GM18858 (cell line): ENCODE measurements around the gene LY86.
"Not testable (repeated sequence)": the region's sequence is repeated elsewhere in the genome, so short reads cannot be mapped to it uniquely, and the experiment has no call there.

Experiments used
- ATAC-seq: cut with Tn5 transposase; IDR thresholded peaks from one replicate; pipeline ENCODE4 v1.9.1; 2021; ENCODE audit not compliant: unreplicated experiment

LY86 gene

DNA sequence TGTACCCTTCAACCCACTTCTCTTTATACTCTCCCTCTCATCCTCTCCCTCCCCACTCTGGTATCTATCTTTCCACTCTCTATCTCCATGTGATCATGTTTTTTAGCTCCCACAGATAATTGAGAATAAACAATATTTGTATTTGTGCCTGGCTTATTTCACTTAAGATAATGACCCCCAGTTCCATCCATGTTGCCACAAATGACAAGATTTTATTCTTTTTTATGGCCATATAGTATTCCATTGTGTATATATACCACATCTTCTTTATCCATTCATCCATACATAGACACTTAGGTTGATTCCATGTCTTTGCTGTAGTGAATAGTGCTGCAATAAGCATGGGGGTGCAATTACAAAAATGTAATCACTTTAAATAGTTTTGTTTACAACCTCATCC lies 62.3 kb downstream of the LY86 start:
- ATAC-seq, result no peak

DNA sequence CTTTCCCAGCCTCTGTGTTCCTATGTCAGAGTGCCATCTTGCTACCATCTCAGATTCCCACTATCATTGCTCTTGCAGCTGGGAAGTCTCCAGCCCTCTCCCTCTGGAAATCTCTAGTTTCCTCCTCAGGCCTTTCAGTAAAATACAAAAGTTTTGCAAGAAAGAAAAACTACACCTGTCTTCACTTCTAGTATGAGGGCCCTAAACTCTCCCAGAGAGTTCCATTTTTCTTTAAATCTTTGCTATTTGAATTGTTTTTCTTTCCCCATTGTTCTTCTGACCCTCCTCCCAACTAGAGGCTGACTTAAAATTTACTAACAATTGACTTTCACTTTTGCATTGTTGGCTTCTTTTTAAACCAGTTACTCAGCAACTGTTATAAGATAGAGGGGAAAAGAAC lies 62.8 kb downstream of the LY86 start:
- no peak for ATAC-seq

DNA sequence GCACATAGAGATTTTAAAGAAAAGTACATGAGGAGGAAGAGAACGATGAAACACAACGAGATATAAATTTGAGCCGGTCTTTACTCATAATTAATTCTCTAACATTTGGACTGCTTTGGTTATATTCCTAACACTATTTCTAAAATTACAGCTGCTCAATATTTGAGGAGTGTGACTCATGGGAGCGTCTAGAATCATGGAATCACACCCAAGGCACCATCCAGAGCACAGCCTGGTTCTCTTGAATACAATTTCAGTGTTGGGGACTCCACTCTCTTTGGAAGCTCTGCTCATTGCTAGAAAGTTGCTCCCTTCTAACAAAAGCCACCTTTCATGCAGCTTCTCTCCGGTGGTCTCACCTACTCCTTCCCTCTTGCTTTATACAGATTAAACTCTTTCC lies 64.4 kb downstream of the LY86 start:
- no peak for ATAC-seq

DNA sequence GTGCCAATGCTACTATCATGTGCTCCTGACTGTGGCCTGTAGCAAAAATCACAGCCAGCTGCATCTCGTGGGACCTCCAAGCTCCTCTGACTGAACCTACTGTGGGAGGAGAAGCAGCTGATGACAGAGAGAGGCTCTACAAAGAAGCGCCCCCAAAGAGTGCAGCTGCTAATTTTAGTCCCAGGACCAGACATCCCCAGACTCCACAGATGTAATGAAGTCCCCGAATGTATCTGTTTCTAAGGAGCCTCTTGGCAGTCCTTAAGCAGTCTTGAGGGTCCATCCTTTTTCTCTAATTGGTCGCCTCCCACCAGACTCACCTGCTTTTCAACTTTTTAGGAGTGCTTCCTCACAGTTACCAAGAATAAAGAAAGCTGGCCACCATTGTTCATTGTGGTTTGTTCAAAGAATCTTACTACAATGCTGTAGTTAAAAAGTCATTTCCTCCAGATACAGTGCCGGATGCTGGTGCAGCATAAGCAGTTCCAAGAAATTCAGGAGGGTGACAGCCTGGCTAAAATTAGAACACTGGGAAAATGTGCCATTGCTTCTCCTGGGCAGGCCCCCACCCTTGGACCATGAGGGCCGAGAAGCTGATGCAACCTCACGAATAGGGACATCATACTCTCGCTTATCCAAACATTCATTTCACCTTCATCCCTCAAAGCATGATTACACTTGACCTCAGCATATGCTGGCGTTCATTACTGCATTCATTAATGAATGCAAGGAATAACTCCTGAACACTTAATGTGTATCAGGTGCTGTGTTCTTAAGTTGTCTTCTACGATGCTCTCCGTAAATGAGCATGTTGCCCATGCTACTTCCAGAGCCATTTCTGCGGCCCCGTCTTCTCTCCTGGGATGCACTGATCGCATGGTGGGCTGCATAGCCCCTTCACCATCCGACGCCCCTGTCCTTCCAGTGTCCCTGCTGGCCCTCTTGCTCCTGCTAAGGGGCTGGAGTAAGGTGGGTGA lies 66.4 kb downstream of the LY86 start:
- ATAC-seq, result no peak

DNA sequence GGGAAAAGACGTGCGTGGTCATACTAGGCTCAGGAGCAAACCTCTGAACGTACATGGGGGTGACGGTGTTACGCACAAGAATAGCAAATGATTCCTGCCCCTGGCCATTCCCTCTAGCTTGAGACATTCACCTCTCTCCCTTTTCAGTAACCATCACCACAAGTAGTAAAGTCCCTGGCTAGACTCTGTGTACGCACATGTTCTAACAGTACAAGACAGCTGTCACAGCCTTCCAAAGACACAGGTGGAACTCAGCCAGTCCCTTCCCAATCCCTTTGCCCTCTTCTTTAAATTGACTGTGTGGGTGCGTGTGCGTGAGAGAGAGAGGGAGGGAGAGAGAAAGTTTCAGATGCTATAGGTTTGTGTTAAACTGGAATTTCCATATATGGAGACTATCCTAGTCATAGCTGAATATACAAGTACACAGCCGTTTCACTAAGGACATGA lies 67.3 kb downstream of the LY86 start:
- no peak for ATAC-seq

DNA sequence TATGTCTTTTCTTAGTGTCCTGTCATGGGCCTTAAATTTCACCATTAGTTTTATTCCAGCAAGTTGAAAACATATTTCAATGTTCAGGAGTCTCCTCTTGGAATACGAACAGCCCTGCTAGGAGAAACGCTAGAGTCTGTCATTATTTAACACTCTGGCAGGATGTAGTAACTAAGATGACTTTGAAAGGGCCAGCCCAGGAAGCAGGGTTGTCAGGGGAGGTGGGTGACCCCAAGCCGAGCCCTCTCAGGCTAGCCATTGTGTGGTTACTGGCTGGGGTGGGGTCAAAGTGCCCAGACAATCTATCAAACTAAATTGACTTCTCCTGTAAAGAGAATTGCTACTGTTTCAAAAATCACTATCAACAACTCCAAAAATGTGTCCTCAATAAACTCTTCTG lies 67.8 kb downstream of the LY86 start:
- no peak for ATAC-seq

DNA sequence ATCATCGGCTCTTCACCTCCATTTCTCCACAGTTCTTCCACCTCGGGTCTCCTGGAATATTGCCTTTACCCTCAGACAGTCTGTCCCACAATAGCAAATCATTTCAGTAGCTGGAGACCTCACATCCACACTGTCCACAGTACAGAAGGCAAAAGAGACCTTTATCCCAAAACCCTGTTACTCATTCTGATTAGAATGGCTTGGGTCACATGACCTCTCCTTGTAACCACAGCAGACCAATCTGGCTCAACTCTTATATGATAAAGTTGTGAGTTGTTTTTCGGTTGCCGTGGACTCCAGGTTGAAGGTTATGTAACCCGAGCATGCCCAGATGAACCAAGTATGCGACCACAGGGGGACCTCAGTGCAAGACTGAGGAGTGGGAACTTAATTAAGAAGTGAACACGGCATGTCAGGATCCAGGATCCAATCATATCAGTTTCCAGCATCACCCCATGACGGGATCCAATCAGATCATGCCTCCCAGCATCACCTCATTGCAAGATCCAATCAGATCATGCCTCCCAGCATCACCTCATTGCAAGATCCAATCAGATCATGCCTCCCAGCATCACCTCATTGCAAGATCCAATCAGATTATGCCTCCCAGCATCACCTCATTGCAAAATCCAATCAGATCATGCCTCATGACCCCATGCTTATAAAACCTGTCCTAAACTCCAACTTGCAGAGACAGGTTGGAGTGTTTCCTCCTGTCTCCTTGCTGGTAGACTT lies 68.7 kb downstream of the LY86 start:
- ATAC-seq, result no peak

DNA sequence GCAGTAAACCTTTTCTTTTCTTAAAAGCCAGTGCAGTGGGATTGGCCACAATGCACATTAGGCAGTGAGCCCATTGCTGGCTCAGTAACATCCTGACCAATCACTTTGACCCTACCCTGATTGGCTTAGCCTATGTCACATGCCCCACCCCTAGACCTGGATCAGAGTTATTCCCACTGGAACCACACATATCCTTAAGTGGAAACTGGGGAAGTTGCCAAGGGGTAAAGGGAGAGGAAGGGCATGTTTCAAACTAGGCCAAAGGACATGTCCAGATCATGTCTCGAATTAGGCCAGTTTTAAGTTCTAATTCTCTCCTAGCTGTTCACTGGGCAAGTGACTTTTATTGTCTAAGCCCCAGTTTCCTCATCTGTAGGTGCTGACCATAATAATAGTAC lies 69.3 kb downstream of the LY86 start:
- ATAC-seq, result no peak

DNA sequence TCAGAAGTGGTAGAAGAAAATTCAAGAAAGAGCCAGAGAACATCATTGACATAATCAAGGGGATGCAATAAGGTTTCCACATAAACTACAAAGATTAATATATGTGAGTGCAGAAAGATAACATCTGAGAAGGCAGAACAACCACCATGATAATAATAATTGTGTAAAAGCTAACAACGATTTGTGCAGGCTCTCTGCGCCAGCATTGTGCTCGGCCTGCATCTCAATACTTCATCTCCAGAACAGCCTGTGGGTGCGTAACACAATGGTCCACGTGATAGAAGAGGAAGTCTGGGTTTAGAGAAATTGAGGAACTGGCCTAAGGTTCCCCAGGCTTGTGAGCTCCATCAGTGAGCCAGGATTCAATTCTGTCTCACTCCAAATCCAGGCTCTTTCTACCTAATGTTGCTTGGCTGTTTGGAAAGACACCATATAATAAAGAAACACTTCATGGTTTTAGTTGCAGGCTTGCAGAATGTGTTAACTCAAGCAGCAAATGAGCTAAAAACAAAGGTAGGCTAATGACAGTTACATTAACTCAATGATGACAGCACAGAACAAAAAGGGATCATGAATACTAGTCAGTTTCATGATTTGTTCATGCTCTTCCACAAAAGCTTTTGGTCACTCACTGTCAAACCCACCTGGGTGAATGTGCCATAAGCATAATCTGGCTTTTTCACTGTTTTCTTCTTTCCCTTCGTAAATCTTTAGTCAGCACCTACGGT lies 71.2 kb downstream of the LY86 start:
- no peak for ATAC-seq

DNA sequence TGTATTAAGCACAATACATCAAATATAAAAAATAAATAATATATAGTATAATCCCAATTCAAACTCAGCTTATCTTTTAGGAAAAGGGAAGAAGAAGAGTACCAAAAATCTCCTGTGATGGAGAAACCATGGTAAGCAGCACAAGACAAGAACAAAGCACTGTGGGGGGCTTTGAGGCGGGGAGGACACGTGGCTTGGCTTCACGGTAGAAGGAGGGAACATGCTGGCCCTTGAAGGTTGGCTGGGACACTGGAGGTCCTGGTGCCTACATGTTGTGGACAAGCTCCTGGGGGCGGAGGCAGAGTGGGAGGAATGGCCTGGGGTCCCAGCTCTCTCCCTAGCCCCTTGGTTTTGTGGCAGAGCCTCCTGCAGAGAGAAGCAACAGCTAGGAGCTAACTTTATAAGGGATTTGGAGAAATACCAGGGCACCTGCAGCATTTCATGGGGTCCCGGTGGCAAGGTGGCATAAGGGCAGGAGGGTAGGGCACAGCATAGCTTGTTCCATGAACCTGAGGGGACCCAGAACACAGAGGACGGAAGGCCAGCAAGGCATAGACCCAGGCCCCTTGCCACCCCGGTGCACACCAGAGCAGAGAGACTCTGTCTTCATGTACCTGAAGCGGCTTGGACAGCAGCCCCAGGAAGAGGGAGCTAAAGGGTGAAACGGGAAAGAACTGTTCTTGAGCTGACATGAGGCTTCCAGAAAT lies 72.0 kb downstream of the LY86 start:
- ATAC-seq, result no peak

DNA sequence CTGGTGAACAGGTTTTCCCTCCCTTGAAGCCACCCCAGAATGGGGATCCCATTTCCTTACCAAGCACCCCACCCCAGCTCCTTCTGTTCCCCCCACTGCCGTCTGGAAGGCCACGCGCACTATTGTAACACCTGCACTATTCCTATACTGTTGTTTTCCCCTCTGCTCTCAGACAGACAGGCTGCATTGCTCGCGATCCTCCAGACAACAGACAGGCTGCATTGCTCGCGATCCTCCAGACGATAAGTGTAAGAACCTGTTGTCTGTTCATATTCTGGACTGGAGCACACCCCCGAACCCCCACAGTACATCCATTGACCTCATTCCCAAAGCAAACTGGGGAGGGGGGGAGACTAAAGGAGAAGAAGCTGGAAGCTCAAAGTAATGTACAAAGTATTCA lies 72.7 kb downstream of the LY86 start:
- ATAC-seq, result no peak

DNA sequence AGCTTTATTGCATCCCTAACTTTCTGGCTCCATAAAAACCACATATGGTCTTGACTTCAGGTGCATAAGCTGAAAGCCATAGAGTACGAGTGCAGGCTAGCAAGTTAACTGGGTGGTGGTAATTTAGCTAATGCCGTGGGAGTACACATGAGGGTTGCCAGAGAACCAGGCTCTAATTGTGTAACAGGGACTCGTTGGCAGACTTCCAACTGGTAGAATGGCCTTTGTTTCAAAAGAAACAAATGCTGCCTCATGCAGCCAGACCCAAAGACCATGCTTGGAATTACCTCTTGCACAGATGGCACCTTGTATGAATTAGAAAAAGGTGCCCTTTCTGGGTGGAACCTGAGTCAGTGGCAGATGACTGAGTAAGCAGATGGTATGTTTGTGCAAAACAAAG lies 73.2 kb downstream of the LY86 start:
- no peak for ATAC-seq

DNA sequence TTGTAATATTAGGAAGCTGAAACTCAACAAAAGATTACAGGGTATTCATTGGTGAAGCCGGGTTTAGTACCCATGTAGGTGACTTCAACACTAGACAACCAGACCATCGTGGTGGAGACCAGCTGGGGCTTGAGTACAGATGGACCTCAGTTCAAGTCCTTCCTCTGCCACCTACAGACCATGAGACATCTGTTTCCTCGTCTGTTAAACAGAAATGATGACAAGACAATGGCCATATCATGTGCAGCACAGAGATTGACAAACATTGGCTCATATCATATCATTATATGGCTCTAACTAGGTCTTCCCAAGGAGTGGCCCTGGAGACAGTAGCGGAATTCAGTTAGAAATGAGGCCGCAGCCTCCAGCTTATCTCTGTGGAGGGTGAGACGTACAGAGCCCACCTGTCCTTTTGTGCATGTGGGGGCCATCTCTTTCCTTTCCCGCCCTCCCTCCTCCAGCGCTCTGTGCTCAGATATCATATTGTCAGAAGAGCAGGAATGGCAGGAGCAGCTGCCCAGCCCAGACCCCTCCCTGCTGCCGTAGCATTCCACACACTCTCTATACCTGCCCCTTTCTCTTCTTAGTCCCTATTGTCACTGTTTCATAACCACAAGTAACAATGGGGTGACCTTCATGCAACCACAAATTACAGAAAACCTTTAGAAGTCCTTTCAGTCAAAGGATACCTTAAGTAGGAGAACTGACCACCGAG lies 75.1 kb downstream of the LY86 start:
- ATAC-seq, result no peak

DNA sequence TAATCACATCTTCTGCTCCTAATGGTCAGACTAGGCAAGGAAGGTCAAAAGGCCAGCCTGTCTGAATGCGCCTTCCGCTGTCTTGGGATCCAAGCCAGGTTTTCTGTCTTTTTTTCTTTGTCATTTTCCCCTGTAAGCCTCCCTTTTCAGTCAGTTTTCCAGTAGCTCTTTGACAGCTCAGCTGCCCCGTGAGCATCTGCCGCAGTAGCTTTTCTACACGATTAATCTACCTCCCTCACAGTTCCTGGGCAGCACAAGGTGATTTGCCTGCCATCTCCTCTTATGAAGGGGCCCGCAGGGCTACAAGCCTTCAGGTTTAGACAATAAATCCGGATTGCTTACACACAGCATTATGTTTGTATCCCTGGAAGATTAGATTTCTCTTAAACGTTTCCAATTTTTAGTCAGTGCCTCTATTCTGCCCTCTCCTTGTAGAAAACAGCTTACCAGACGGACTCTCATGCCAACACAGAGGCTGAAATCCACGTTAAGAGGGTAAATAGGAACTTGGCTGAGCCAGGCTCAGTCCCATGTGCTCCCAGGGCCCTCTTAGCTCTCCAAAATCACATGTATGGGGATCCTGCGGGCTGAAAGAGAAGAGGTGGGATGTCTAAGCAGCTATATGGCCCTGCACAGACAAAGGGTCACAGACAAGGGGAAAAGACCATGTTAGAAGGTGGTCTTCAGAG lies 77.2 kb downstream of the LY86 start:
- no peak for ATAC-seq

DNA sequence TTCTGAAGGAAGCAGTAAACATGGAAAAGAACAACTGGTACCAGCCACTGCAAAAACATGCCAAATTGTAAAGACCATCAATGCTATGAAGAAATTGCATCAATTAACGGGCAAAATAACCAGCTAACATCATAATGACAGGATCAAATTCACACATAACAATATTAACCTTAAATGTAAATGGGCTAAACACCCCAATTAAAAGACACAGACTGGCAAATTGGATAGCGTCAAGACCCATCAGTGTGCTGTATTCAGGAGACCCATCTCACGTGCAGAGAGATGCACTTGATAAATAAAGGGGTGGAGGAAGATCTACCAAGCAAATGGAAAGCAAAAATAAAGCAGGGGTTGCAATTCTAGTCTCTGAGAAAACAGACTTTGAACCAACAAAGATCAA lies 81.6 kb downstream of the LY86 start:
- ATAC-seq, result not testable (repeated sequence)

DNA sequence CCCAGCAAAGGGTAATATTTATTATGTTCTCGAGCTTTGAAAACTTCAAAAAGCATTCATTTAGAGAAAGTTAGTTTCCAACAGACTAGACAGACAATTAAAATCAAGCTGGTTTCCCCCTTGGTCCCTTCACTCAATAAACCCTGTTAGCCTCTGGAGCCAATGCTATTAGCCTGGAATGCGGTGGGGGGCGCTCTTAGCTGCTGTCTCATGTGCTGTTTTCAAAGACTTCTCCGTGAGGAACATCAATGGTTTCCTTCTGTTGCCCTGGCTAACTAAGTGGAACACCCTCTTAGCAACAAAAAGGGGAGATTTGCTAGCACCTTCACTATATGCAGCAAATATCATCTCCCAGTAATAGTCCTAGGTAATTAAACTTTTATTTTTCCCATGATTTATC lies 86.4 kb downstream of the LY86 start:
- no peak for ATAC-seq

DNA sequence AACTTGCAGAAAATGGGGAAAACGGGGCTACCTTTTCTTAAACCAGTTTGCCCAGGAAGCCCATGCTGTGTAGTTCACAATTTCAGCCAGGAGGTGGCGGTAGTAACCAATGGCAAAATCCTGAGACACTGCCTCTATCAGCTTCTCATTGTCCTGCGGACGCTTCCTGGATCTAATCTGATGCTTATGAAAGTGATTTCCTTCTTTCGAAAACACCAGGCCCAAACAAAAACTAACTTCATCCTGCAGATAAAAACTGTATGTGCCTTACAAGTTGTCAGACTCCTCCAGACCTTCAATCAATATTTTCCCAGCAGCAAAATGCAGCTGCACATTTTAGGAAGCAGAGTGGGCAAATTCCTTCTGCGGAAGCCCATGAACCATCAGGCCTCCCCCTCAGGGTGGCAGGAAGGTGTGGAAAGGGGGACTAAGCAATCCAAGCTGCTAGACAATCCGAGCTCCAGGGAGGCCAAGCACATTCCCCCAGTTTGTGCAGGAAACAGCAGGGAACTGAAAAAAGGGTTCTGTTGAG lies 88.5 kb downstream of the LY86 start:
- ATAC-seq, result no peak

DNA sequence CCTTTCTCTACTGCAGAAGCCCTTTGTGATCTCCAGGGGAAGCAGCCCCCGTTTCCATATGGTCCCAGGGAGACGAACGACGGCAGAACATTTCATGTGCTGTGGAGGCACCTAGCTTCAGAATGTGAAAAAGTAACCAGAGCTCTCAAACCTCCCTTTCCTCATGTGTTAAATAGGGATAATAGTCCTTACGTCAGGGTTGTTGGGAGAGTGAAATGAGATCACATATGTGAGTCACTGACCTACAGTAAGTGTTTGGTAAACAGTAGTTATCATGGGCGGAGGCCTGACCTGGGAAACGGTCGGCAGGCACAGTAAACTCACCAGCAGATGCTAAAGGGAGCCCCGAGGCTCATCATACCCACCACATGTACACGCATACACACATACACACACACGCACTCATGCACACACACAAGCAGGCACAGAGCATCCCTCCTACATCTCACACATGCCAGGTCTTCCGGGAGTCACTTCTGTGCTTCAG lies 89.7 kb downstream of the LY86 start:
- ATAC-seq, result no peak

DNA sequence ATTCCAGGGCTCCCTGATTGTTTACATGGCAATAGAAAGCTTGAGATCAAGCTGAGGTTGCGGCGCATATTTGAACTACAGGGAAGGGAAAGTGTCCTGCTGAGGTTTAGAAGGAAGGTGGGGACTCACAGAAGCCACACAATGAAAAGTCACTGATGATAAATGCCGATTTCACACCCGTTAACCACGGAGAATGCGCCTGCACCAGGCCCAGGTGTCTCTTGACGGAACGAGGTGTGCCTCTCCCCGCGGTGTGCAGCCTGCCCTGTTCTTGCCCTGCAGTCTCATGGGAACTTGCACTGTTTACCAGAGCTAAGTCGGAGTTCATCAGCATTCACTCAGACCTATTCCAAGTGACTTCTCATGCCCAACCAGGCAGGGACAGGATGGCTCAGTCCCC lies 90.3 kb downstream of the LY86 start:
- ATAC-seq, result no peak
